GM12891 (cell line): ENCODE results near the gene STAT4.

Experiments used
- DNase-seq: peaks from one replicate; pipeline ENCODE4 v3.0.0; 2011; ENCODE audit warnings: low spot score; ENCODE audit not compliant: insufficient read length
- FAIRE-seq: peaks from 2 replicates; lab custom pipeline; 2011; peaks lifted over from hg19 to GRCh38; lab: Jason Lieb, UNC
- PAX5 ChIP-seq: IDR thresholded peaks from 2 replicates; pipeline ENCODE4 v1.6.1; 2011; ENCODE audit warnings: low read length, moderate library complexity, mild to moderate bottlenecking; ENCODE audit not compliant: insufficient read depth, severe bottlenecking
- POLR2A ChIP-seq: IDR thresholded peaks from 2 replicates; pipeline ENCODE4 v1.6.1; 2011; ENCODE audit warnings: low read depth, low read length, control low read depth
- POLR2AphosphoS5 ChIP-seq: IDR thresholded peaks from 2 replicates; pipeline ENCODE4 v1.6.1; 2011; ENCODE audit warnings: low read depth, low read length, control low read depth
- POU2F2 ChIP-seq: IDR thresholded peaks from 2 replicates; pipeline ENCODE4 v1.6.1; 2011; ENCODE audit warnings: low read depth, mild to moderate bottlenecking, control low read depth, low read length, moderate library complexity
- SPI1 ChIP-seq: IDR thresholded peaks from 2 replicates; pipeline ENCODE4 v1.6.1; 2011; ENCODE audit warnings: low read depth, low read length, control low read depth
- TAF1 ChIP-seq: IDR thresholded peaks from 2 replicates; pipeline ENCODE4 v1.6.1; 2011; ENCODE audit warnings: low read depth, low read length, control low read depth

STAT4 gene

GRCh38 chr2:191188550-191189093, 37.8 kb upstream of the STAT4 start:
- DNase-seq (no peak), FAIRE-seq (no peak)
- no peak for TF ChIP-seq POU2F2
- no peak for TF ChIP-seq PAX5
- TF ChIP-seq POLR2AphosphoS5, result no peak
- no peak for TF ChIP-seq TAF1
- no peak for TF ChIP-seq POLR2A
- TF ChIP-seq SPI1, result no peak

- TF ChIP-seq POLR2A, result no peak
- no peak for TF ChIP-seq PAX5
- TF ChIP-seq POLR2AphosphoS5, result no peak
- no peak for TF ChIP-seq TAF1
- FAIRE-seq, result no peak
- no peak for DNase-seq
Observed at GRCh38 chr2:191187105-191187829, 36.5 kb upstream of the STAT4 start.

GRCh38 chr2:191184457-191184856, 33.7 kb upstream of the STAT4 start:
- no peak for TF ChIP-seq SPI1
- TF ChIP-seq PAX5, result no peak
- TF ChIP-seq POU2F2, result no peak
- TF ChIP-seq TAF1, result no peak
- no peak for TF ChIP-seq POLR2A
- TF ChIP-seq POLR2AphosphoS5, result no peak
- FAIRE-seq, result no peak
- no peak for DNase-seq

GRCh38 chr2:191183516-191183915, 32.7 kb upstream of the STAT4 start:
- TF ChIP-seq POLR2AphosphoS5 (no peak), SPI1 (no peak), POU2F2 (no peak), PAX5 (no peak), TAF1 (no peak), POLR2A (no peak)
- DNase-seq, result no peak
- FAIRE-seq, result no peak

- DNase-seq (no peak), FAIRE-seq (no peak)
- no peak for TF ChIP-seq SPI1
- TF ChIP-seq TAF1, result no peak
- TF ChIP-seq POLR2AphosphoS5, result no peak
- no peak for TF ChIP-seq POLR2A
- no peak for TF ChIP-seq POU2F2
- no peak for TF ChIP-seq PAX5
Observed at GRCh38 chr2:191183081-191183480, 32.3 kb upstream of the STAT4 start.

- FAIRE-seq (no peak), DNase-seq (no peak)
- TF ChIP-seq POLR2A, result no peak
- no peak for TF ChIP-seq POLR2AphosphoS5
- TF ChIP-seq PAX5, result no peak
- TF ChIP-seq TAF1, result no peak
- no peak for TF ChIP-seq POU2F2
- no peak for TF ChIP-seq SPI1
Observed at GRCh38 chr2:191180713-191181112, 29.9 kb upstream of the STAT4 start.

- FAIRE-seq (no peak), DNase-seq (no peak)
- TF ChIP-seq TAF1 (no peak), POU2F2 (no peak), SPI1 (no peak), PAX5 (no peak), POLR2A (no peak), POLR2AphosphoS5 (no peak)
Observed at GRCh38 chr2:191180276-191180675, 29.5 kb upstream of the STAT4 start.

- DNase-seq, result no peak
Observed at GRCh38 chr2:191178806-191179514, 28.2 kb upstream of the STAT4 start.

GRCh38 chr2:191177751-191178736, 27.2 kb upstream of the STAT4 start:
- DNase-seq (no peak), FAIRE-seq (no peak)
- TF ChIP-seq PAX5 (no peak), POLR2AphosphoS5 (no peak), SPI1 (no peak), TAF1 (no peak), POU2F2 (no peak), POLR2A (no peak)

More at GRCh38 chr2:191178806-191179514, 28.2 kb upstream of the STAT4 start:
- TF ChIP-seq POLR2A (no peak), TAF1 (no peak), POLR2AphosphoS5 (no peak), SPI1 (no peak), POU2F2 (no peak), PAX5 (no peak)
- FAIRE-seq, result no peak
